Measurements from ENCODE around the gene REXO1. TPM values are rescaled to one million over a fixed set of nuclear protein-coding genes. Genes with fewer than 3 reads are reported as not detected.

REXO1 gene
- polyA plus RNA-seq, 3 donors: 2.8 to 60.8 (median 3.0) TPM

DNA sequence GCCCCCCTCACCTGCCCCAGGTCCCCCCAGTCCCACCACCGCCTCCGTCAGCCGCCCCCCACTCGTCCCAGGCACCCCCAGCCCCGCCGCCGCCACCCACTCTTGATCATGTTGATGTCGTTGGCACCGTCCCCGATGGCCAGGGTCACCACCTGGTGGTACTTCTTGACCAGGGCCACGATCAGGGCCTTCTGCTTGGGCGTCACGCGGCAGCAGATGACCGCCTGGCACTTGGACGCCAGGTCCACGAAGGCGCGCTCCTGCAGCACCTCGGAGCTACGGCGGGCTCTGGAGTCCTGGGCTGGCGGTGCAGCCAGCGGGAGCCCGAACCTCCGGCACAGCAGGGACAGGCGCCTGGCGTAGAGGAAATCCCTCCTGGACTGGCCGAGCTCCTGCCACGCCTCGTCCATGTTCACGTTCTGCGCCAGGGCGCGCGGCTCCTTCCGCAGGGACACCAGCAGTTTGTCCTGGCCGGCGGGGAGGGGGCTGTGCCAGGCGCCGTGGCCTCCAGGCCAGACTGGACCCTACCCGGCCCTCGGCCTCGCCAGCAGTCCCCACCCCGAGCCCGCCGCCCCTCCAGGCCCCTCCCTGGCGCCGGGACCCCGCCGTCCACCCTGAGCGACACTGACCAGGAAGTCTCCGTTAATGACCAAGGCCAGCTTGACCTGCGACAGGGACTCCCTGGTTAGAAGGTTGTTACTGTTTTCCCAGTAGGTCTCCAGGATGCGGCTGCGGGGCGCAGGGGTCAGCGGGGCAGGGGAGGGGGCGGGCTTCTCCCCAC lies 58.8 kb downstream of the REXO1 start:
- Mint-ChIP-seq H3K4me1 (no peaks in the 10 kb centered on the region), H3K9me3 (peaks cover 0 to 9% (median 7%) of the 10 kb centered on the region in 7 donors), H3K36me3 (no peaks in the 10 kb centered on the region), H3K27me3 (ENCODE audit: low read depth in 3 of 3) (peaks cover 8 to 41% (median 18%) of the 10 kb centered on the region in 3 donors), H3K4me3 (peak overlapping the region in 1 of 2 donors; percentile 42), H3K27ac (no peak overlapping the region)
- Histone ChIP-seq H3K27me3 (ENCODE audit: control insufficient read depth in 2 of 2, insufficient read depth in 2 of 2, low read length in 2 of 2) (peaks cover 0 to 7% of the 10 kb centered on the region in 2 donors), H3K27ac (ENCODE audit: low read depth in 1 of 2, low read length in 2 of 2) (no peak overlapping the region), H3K9me3 (replicated peaks in 1 of 2; ENCODE audit: control insufficient read depth in 1 of 2, insufficient read depth in 1 of 2, low read length in 2 of 2) (peaks cover 0 to 6% of the 10 kb centered on the region in 2 donors), H2AFZ (ENCODE audit: insufficient read depth, low read depth, low read length, poor library complexity, severe bottlenecking) (peak overlapping the region; percentile 50), H3K36me3 (replicated peaks in 1 of 2; ENCODE audit: control insufficient read depth in 1 of 2, insufficient read depth in 2 of 2, low read length in 2 of 2) (no peaks in the 10 kb centered on the region), H4K20me1 (ENCODE audit: insufficient read depth, low read length) (no peaks in the 10 kb centered on the region), H3K4me3 (replicated peaks in 1 of 3; ENCODE audit: low read depth in 2 of 3, low read length in 3 of 3) (peak overlapping the region in 1 of 3 experiments; percentile 47), H3K9ac (ENCODE audit: insufficient read depth, low read length, poor library complexity, severe bottlenecking) (peak overlapping the region; percentile 15), H3K79me2 (ENCODE audit: insufficient read depth, low read length) (no peaks in the 10 kb centered on the region), H3K4me2 (replicated peaks; ENCODE audit: extremely low read depth, low read length, poor library complexity, severe bottlenecking) (peak overlapping the region; percentile 66), H3K4me1 (ENCODE audit: control insufficient read depth in 1 of 2, insufficient read depth in 2 of 2, low read length in 2 of 2) (peaks cover 0 to 6% of the 10 kb centered on the region in 2 donors)
- WGBS (ENCODE audit: insufficient coverage): 26% methylated on average over 46 of the region's 59 CpGs
- intact Hi-C loops (cut with micrococcal nuclease): loop anchor here in 1 of 2 donors (5.0 kb wide), 1 partner anchor 38 kb away; no protein-coding TSS in a partner anchor
- TF ChIP-seq, protein P1, sequence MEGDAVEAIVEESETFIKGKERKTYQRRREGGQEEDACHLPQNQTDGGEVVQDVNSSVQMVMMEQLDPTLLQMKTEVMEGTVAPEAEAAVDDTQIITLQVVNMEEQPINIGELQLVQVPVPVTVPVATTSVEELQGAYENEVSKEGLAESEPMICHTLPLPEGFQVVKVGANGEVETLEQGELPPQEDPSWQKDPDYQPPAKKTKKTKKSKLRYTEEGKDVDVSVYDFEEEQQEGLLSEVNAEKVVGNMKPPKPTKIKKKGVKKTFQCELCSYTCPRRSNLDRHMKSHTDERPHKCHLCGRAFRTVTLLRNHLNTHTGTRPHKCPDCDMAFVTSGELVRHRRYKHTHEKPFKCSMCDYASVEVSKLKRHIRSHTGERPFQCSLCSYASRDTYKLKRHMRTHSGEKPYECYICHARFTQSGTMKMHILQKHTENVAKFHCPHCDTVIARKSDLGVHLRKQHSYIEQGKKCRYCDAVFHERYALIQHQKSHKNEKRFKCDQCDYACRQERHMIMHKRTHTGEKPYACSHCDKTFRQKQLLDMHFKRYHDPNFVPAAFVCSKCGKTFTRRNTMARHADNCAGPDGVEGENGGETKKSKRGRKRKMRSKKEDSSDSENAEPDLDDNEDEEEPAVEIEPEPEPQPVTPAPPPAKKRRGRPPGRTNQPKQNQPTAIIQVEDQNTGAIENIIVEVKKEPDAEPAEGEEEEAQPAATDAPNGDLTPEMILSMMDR (IDR thresholded peaks at IDR 0.05): no peak
- DNase-seq: no peak

DNA sequence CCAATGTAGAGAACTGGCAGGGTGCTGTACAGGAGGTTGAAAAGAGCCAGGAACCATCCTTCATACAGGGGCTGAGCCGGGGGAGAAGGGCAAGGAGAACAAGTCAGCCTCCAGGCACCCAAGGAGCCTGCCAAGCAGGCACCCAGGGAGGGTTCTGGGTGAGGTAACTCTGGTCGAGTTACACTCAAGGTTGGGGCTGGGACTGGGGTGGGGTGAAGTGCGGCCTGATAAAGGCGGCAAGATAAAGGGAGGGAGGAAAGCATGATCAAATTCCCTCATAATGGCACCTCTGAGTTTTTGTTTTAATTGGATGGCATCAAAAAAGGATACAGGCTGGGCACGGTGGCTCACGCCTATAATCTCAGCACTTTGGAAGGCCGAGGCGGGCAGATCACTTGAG lies 61.2 kb downstream of the REXO1 start:
- intact Hi-C loops (cut with micrococcal nuclease): loop anchor here in 1 of 2 donors (5.0 kb wide), 1 partner anchor 40 kb away; no protein-coding TSS in a partner anchor
- no peaks in the 10 kb centered on the region for H4K20me1 ChIP-seq (ENCODE audit: insufficient read depth, low read length)
- H3K36me3 ChIP-seq (replicated peaks in 1 of 2; ENCODE audit: control insufficient read depth in 1 of 2, insufficient read depth in 2 of 2, low read length in 2 of 2): no peaks in the 10 kb centered on the region
- H3K4me2 ChIP-seq (replicated peaks; ENCODE audit: extremely low read depth, low read length, poor library complexity, severe bottlenecking): no peak overlapping the region
- no peak overlapping the region for H2AFZ ChIP-seq (ENCODE audit: insufficient read depth, low read depth, low read length, poor library complexity, severe bottlenecking)
- Mint-ChIP-seq H3K4me3 (no peak overlapping the region), H3K27me3 (ENCODE audit: low read depth in 3 of 3) (peaks cover 16 to 55% (median 28%) of the 10 kb centered on the region in 3 donors), H3K36me3 (no peaks in the 10 kb centered on the region), H3K9me3 (peaks cover under 1 to 16% (median 11%) of the 10 kb centered on the region in 7 donors), H3K4me1 (no peaks in the 10 kb centered on the region), H3K27ac (no peak overlapping the region)
- no peak overlapping the region for H3K9ac ChIP-seq (ENCODE audit: insufficient read depth, low read length, poor library complexity, severe bottlenecking)
- 82% methylated on average over 3 of the region's 8 CpGs for WGBS (ENCODE audit: insufficient coverage)
- peaks cover 0 to 6% of the 10 kb centered on the region in 2 donors for H3K4me1 ChIP-seq (ENCODE audit: control insufficient read depth in 1 of 2, insufficient read depth in 2 of 2, low read length in 2 of 2)
- H3K79me2 ChIP-seq (ENCODE audit: insufficient read depth, low read length): no peaks in the 10 kb centered on the region
- peaks cover 0 to 18% of the 10 kb centered on the region in 2 donors for H3K27me3 ChIP-seq (ENCODE audit: control insufficient read depth in 2 of 2, insufficient read depth in 2 of 2, low read length in 2 of 2)
- no peak overlapping the region for H3K27ac ChIP-seq (ENCODE audit: low read depth in 1 of 2, low read length in 2 of 2)
- peaks cover 0 to 9% of the 10 kb centered on the region in 2 donors for H3K9me3 ChIP-seq (replicated peaks in 1 of 2; ENCODE audit: control insufficient read depth in 1 of 2, insufficient read depth in 1 of 2, low read length in 2 of 2)
- TF ChIP-seq, protein P1 (IDR thresholded peaks at IDR 0.05): no peak
- H3K4me3 ChIP-seq (replicated peaks in 1 of 3; ENCODE audit: low read depth in 2 of 3, low read length in 3 of 3): no peak overlapping the region
- no peak for DNase-seq

All from CD14-positive monocyte (primary cell).